Mononuclear cell (primary cell): ENCODE results near the gene DBN1. TPM values are rescaled to one million over a fixed set of nuclear protein-coding genes. Genes with fewer than 3 reads are reported as not detected.

Experiments
- H3K27me3 ChIP-seq: 2 replicates; pipeline ENCODE4 v1.6.0; 2011; ENCODE audit warnings: low read length, control low read depth; ENCODE audit not compliant: insufficient read depth
- H3K4me1 ChIP-seq: 2 replicates; pipeline ENCODE4 v1.5.1; 2011; ENCODE audit warnings: mild to moderate bottlenecking, low read length, control low read depth; ENCODE audit not compliant: insufficient read depth
- H3K4me3 ChIP-seq: 2 replicates; pipeline ENCODE4 v1.5.1; 2011; ENCODE audit warnings: mild to moderate bottlenecking, low read length, moderate library complexity
- H3K9me3 ChIP-seq: 2 replicates; pipeline ENCODE4 v1.5.1; 2011; ENCODE audit warnings: low read depth, mild to moderate bottlenecking, control low read depth, low read length
- total RNA-seq: library from RNA; depleted of rRNA; stranded (reverse); fragments of >200 nt; gene quantifications from one replicate; pipeline ENCODE4 v1.2.3, GENCODE V29; 2012

The DBN1 gene
- total RNA-seq, 1 donor, result 4.6 TPM

DNA sequence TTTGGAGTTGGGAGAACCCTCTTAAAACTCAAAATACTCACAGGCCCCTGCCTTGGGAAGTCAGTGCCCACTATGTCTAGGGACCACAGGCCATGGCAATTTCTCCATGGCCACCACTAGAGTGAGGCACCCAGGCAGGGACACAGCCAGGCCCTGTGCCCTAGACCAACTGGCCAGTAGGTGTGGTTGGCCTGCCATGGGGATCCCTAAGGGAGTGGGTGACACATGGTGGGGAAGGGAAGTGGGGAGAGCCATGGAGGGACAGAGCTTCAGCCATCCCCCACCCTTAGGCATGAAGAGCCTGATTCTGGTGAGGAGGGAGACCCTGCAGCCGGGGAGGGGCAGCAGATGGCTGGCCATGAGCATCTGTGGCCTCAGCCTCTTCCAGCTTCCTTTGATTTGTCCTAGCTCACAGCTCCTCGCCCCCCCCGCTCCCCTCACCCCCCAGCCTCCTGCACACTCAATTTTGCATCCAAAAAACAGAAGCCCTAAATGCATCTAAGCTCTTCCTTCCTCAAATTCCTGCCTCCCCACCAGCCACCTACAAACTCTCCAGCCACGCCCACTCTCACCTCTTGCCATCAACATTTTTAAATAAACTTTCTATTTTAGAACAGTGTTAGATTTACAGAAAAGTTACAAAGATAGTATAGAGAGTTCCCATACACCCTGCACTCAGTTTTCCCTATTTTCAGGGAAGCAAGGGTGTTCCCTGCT, 1.6 kb upstream of the DBN1 start:
- Histone ChIP-seq H3K4me3 (no peak overlapping the region), H3K4me1 (peaks cover 53% of the 10 kb centered on the region), H3K27me3 (peaks cover 15% of the 10 kb centered on the region), H3K9me3 (no peaks in the 10 kb centered on the region)

- H3K27me3 ChIP-seq, result peaks cover 15% of the 10 kb centered on the region
- peaks cover 43% of the 10 kb centered on the region for H3K4me1 ChIP-seq
- H3K9me3 ChIP-seq, result no peaks in the 10 kb centered on the region
- H3K4me3 ChIP-seq, result no peak overlapping the region
Measured at GRCh38 chr5:177474002-177474476, 605 bp upstream of the DBN1 start.

DNA sequence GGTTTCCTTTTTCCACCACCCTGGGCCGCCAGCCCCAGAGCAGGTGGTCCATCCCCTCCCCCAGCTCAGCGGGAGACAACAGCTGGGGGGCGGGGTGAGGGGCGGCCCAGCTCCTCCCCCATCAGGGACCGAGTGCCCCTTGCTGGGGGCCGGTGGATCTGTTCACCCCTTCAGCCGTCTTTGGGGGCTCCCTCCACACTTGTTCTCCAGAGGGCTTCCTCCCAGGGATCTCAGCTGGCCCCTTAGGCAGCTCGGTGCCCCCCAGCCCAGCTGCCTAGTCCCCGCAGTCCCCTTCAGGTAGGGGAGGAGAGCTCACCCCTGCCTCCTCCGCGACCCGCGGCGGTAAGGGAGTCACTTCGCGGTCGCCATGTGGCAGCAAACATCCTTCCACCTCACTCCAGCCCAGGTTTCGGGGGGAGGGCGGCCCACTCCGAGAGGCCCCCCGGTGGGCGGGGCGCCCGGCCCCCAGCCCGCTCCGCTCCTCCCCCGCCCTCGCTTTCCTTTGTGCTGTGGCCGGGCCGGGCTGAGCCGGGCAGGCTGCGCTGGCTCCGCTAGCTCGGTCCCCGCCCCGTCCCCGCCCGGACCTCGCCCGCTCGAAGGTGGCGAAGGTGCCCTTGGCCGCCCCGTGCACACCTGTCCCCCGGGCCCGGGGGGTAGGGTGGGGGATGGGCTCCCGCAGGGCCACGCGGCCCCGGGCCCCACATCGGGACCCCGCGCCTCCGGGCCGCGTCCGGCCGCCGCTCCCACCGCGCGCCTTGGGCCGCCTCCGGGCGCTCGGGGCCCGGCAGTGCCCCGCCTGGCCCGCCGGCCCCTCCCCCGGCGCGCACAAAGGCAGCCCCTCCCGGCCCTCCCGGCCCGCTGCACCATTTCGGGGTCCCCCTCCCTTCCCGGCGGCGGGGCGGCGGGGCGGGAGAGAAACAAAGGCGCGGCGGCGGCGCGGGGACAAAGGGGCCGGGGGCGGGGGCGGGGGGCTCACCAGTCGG, 683 bp downstream of the DBN1 start:
- no peak overlapping the region for H3K4me3 ChIP-seq
- H3K9me3 ChIP-seq, result no peaks in the 10 kb centered on the region
- peaks cover 30% of the 10 kb centered on the region for H3K4me1 ChIP-seq
- H3K27me3 ChIP-seq, result peaks cover 15% of the 10 kb centered on the region

- no peak overlapping the region for H3K4me3 ChIP-seq
- peaks cover 15% of the 10 kb centered on the region for H3K27me3 ChIP-seq
- H3K9me3 ChIP-seq, result no peaks in the 10 kb centered on the region
- peaks cover 28% of the 10 kb centered on the region for H3K4me1 ChIP-seq
Measured at GRCh38 chr5:177471610-177472356, 1.7 kb downstream of the DBN1 start.

DNA sequence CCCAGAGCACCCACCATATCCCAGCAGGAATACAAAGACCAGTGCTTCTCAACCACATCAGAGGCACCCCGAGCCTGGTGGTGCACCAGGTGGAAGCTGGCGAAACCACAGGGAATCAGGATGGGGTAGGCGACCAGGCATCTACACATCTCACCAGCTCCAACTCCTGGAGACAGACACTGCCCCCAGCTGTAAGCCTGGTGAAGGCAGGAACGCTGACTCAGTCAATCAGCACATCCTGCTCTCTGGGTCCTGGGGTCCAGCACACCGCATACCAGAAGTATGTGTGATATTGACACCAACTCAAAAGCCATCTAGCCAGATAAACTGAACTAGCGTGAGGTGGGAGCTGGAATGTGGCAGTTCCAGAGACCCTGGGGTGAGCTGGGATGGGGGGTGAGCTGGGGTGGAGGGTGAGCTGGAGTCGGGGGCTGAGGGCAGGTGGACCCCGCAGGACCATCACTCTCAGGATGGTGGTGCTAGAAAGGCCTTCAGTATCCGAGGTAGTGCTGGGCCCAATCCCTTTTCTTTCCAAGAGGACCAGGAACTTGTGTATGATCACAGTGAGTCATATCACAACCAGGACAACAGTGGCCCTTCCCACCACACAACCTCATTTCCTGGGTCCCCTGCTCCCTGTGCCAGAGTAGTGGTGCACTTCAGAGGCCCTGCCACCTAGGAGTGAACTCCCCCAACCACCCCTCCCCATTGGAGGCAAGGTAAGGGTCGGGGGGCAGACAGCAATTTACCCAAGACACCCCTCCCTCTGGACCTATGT, 2.5 kb downstream of the DBN1 start:
- Histone ChIP-seq H3K27me3 (peaks cover 15% of the 10 kb centered on the region), H3K4me1 (peaks cover 28% of the 10 kb centered on the region), H3K9me3 (no peaks in the 10 kb centered on the region), H3K4me3 (no peak overlapping the region)

DNA sequence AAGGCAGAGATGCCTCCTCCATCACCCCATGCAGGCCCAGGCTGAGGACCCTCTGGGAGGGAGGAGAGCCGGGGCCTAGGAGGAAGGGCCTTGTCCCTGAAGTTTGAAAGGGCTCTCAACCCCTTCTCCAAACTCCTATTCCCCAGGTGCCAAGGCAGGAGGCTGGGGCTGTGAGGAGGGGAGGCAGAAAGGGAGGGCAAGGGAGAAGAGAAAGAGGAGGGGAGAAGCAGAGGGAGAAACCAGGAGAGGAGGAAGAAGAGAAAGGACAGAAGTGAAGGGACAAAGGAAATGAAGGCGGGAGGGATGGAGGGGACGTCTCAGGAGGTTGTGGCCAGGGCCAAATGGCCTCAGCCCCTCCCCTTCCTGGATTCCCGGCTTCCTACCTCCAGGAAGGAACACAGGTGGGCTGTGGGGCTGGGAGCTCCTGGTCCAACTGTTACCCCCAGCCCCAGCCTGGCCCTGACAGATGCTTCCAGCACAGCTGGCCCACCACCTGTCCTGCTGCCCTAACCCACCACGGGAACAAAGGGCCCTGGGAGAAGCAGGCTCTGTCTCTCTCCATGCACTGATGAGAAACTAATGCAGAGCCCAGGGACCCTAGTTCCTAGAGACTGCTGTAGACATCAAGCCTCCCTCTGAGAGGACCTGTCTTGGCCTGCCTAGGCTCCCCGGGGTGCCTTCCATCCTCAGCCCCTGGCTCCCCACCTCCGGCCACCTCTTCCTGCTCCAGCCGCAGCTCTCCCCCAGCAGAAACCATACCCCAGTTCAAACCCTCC, 3.5 kb downstream of the DBN1 start:
- Histone ChIP-seq H3K9me3 (no peaks in the 10 kb centered on the region), H3K4me3 (no peak overlapping the region), H3K27me3 (peaks cover 15% of the 10 kb centered on the region), H3K4me1 (peaks cover 19% of the 10 kb centered on the region)

- peaks cover 16% of the 10 kb centered on the region for H3K4me1 ChIP-seq
- peaks cover 9% of the 10 kb centered on the region for H3K27me3 ChIP-seq
- H3K4me3 ChIP-seq, result no peak overlapping the region
- no peaks in the 10 kb centered on the region for H3K9me3 ChIP-seq
Measured at GRCh38 chr5:177468685-177469628, 4.5 kb downstream of the DBN1 start.

DNA sequence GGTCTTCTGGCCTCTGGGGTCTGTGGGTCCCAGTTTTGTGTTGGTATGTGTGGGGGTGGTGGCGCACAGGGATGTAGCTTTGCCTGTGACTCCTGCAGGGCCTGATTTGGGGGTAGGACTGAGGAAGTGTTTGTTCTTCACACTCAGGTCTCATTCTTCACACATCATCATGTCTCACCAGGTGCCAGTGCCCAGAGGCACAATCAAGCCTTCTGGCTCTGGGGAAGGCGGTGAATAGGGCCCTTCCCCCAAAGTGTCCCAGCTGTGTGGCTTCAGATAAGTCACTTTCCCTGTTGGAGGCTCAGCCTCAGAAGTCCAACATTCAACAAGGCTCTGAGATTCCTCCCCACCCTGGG, 5.1 kb downstream of the DBN1 start:
- Histone ChIP-seq H3K4me3 (no peak overlapping the region), H3K9me3 (no peaks in the 10 kb centered on the region), H3K4me1 (peaks cover 16% of the 10 kb centered on the region), H3K27me3 (peaks cover 8% of the 10 kb centered on the region)

GRCh38 chr5:177467436-177467835, 6.0 kb downstream of the DBN1 start:
- Histone ChIP-seq H3K9me3 (no peaks in the 10 kb centered on the region), H3K4me3 (no peak overlapping the region), H3K27me3 (peaks cover 7% of the 10 kb centered on the region), H3K4me1 (peaks cover 18% of the 10 kb centered on the region)

DNA sequence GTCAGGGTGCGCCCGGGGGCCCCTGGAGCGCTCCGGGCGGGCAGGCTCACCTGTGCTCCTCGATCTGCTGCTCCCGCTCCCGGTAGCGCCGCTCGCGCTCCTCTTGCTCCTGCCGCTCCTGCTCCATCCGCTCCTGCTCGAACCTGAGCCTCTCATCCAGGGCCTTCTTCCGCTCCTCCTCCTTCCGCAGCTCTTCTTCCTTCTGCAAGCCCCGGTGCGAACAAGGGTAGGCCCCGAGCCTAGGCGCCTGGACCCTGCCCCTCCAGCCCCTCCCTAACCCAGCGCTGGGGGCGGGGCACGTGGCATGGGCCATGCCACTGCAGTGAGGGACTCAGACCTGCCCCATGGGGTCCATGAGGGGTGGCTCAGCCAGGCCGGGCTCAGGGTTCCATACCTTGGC, 6.6 kb downstream of the DBN1 start:
- Histone ChIP-seq H3K27me3 (peaks cover under 1% of the 10 kb centered on the region), H3K4me3 (no peak overlapping the region), H3K9me3 (no peaks in the 10 kb centered on the region), H3K4me1 (peaks cover 18% of the 10 kb centered on the region)

- Histone ChIP-seq H3K9me3 (no peaks in the 10 kb centered on the region), H3K4me1 (peaks cover 16% of the 10 kb centered on the region), H3K27me3 (no peaks in the 10 kb centered on the region), H3K4me3 (no peak overlapping the region)
Measured at GRCh38 chr5:177465044-177465443, 8.4 kb downstream of the DBN1 start.

- Histone ChIP-seq H3K4me1 (peaks cover 21% of the 10 kb centered on the region), H3K27me3 (no peaks in the 10 kb centered on the region), H3K4me3 (no peak overlapping the region), H3K9me3 (no peaks in the 10 kb centered on the region)
Measured at GRCh38 chr5:177462021-177462670, 11.3 kb downstream of the DBN1 start.
